Fibroblast of lung (primary cell): Measurements from ENCODE around the gene FGD4.

Experiments
- EZH2 ChIP-seq: IDR thresholded peaks from 2 replicates; pipeline ENCODE4 v1.5.1; 2012; ENCODE audit warnings: low read length, control low read depth, mild to moderate bottlenecking; ENCODE audit errors: missing control alignments
- TF ChIP-seq, protein P1 (sequence below), 2 donors: IDR thresholded peaks in 1 of 2; conservative IDR thresholded peaks in 1 of 2; 1 replicate in 1 of 2; 2 replicates in 1 of 2; pipeline ENCODE4 v1.5.1; 2011 to 2012; ENCODE audit warnings: low read length in 2 of 2, control low read depth in 1 of 2, inconsistent platforms in 1 of 2, low read depth in 1 of 2, mild to moderate bottlenecking in 1 of 2

DNA sequence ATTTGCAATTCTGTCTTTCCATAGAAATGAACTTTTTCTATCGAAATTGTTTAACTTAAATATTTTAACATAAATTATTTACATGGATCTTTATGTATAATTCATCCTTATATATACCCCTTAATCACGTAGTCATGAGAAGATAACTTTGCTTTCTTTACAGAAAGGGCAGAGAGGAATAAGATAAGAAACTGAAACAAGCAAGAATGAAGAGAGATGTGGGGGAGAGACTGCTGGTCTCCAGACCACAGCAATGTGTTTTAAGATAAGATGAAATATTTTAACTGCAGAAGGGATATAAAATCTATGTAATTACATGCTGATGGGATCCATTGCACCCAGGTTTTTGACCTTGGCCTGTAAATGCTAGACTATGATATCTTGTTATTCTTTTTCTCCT is 245.1 kb downstream of the FGD4 start:
- TF ChIP-seq, protein P1, sequence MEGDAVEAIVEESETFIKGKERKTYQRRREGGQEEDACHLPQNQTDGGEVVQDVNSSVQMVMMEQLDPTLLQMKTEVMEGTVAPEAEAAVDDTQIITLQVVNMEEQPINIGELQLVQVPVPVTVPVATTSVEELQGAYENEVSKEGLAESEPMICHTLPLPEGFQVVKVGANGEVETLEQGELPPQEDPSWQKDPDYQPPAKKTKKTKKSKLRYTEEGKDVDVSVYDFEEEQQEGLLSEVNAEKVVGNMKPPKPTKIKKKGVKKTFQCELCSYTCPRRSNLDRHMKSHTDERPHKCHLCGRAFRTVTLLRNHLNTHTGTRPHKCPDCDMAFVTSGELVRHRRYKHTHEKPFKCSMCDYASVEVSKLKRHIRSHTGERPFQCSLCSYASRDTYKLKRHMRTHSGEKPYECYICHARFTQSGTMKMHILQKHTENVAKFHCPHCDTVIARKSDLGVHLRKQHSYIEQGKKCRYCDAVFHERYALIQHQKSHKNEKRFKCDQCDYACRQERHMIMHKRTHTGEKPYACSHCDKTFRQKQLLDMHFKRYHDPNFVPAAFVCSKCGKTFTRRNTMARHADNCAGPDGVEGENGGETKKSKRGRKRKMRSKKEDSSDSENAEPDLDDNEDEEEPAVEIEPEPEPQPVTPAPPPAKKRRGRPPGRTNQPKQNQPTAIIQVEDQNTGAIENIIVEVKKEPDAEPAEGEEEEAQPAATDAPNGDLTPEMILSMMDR (conservative IDR thresholded peaks at IDR 0.05 in 1 of 2, IDR thresholded peaks at IDR 0.05 in 1 of 2; ENCODE audit: low read depth in 1 of 2, low read length in 2 of 2), result no peak
- TF ChIP-seq EZH2, result no peak
